ENCODE data around the gene TMEM91.
"Not testable (repeated sequence)": the region's sequence is repeated elsewhere in the genome, so short reads cannot be mapped to it uniquely, and the experiment has no call there.

The TMEM91 gene

DNA sequence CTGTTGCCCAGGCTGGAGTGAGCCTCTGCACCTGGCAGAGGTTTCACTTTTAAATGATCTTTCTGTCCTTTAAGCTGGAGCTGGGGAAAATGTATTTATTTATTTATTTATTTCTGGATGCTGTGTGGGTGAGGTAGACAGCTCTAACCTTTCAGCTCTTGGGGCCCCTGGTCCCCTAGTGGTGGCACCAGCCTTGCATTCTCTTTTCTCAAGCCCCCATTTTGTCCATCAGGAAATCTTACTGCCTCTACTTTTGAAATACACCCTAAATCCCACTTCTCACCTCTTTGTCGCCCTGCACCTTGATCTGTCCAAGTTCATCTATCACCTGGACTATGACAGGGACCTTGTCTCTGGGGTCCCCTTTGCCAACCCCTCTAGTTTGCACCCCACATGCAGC lies 10.2 kb upstream of the TMEM91 start:
- no peak for DNase-seq (ENCODE audit: low spot score)
- Histone ChIP-seq H3K27ac (no peak overlapping the region), H3K4me3 (no peak overlapping the region)
- no peak for TF ChIP-seq CTCF (IDR thresholded peaks at IDR 0.05)

DNA sequence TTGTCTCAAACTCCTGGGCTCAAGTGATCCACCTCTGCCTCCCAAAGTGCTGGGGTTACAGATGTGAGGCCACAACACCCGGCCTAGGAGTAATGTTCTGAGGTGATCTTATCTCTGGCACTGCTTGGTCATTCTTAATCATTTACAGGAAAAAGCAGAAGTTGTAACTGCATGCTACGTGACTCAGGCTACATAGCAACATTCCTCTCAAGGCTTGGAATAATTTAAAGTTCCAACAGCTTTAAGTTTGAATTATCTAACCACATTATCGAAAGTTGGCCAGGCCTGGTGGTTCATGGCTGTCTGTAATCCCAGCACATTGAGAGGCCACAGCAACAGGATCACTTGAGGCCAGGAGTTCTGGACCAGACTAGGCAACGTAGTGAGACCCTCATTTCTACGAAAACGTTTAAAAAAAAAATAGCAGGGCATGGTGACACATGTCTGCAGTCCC lies 8.5 kb upstream of the TMEM91 start:
- no peak for TF ChIP-seq CTCF (IDR thresholded peaks at IDR 0.05)
- Histone ChIP-seq H3K27ac (no peak overlapping the region), H3K4me3 (no peak overlapping the region)
- no peak for DNase-seq (ENCODE audit: low spot score)

GRCh38 chr19:41369769-41370168 lies 6.6 kb upstream of the TMEM91 start:
- TF ChIP-seq CTCF (IDR thresholded peaks at IDR 0.05) = no peak
- Histone ChIP-seq H3K4me3 (no peak overlapping the region), H3K27ac (no peak overlapping the region)
- DNase-seq (ENCODE audit: low spot score) = no peak

GRCh38 chr19:41371119-41371518 lies 5.2 kb upstream of the TMEM91 start:
- not testable (repeated sequence) for H3K4me3 ChIP-seq; DNase-seq (ENCODE audit: low spot score); H3K27ac ChIP-seq

- DNase-seq (ENCODE audit: low spot score) = no peak
- H3K27ac ChIP-seq = no peak overlapping the region
- no peak for TF ChIP-seq CTCF (IDR thresholded peaks at IDR 0.05)
- H3K4me3 ChIP-seq = no peak overlapping the region
Measured at GRCh38 chr19:41371541-41371940, 4.8 kb upstream of the TMEM91 start.

GRCh38 chr19:41372501-41372900 lies 3.8 kb upstream of the TMEM91 start:
- Histone ChIP-seq H3K27ac (no peak overlapping the region), H3K4me3 (no peak overlapping the region)
- TF ChIP-seq CTCF (IDR thresholded peaks at IDR 0.05) = no peak
- no peak for DNase-seq (ENCODE audit: low spot score)

DNA sequence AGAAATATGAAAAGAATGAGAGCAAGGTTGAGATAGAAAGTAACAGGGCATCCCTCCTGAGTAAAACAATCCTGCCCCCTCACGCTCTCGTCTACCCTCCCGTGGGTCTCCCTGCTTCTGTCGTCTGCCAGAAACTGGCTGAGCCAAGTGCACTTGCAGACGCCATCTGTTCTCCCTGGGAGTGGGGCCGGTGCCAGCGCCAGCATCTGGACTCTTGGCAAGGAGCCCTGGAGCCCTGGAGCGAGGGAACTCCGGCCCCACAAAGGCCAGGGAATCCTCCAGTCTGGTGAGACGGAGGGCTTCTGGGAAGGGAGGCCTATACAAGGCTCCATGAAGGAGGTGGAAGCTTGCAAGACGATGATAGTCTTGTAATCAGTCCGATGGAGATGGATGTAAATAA lies 2.3 kb upstream of the TMEM91 start:
- TF ChIP-seq CTCF (IDR thresholded peaks at IDR 0.05) = no peak
- H3K27ac ChIP-seq = peak overlapping the region in 1 of 2 donors; percentile 60
- no peak overlapping the region for H3K4me3 ChIP-seq
- peak; percentile 87 for DNase-seq (ENCODE audit: low spot score)

- DNase-seq (ENCODE audit: low spot score) = no peak
- H3K27ac ChIP-seq = peak overlapping the region; percentile 57 to 87
- peak overlapping the region; percentile 87 for H3K4me3 ChIP-seq
- no peak for TF ChIP-seq CTCF (IDR thresholded peaks at IDR 0.05)
Measured at GRCh38 chr19:41376998-41377365, 649 bp downstream of the TMEM91 start.

All from coronary artery (tissue), 2 donors.